ENCODE measurements around the gene PPP6R3.
"Not testable (repeated sequence)": the region's sequence is repeated elsewhere in the genome, so short reads cannot be mapped to it uniquely, and the experiment has no call there.

The PPP6R3 gene

GRCh38 chr11:68539395-68539794 lies 78.8 kb downstream of the PPP6R3 start:
- no peak overlapping the region for H3K9ac ChIP-seq (ENCODE audit: low read length)
- H3K27me3 ChIP-seq (ENCODE audit: insufficient read depth, low read length), result no peaks in the 10 kb centered on the region
- peaks cover 16% of the 10 kb centered on the region for H3K79me2 ChIP-seq (ENCODE audit: insufficient read depth, low read length)
- H3K4me2 ChIP-seq (ENCODE audit: low read length), result no peak overlapping the region
- H2AFZ ChIP-seq (ENCODE audit: low read length), result no peak overlapping the region
- TF ChIP-seq CTCF (IDR thresholded peaks at IDR 0.05; ENCODE audit: low read length) (no peak), EZH2 (IDR thresholded peaks at IDR 0.05; ENCODE audit: borderline replicate concordance, low read length) (no peak)
- no peaks in the 10 kb centered on the region for H3K9me3 ChIP-seq (ENCODE audit: low read length)
- no peaks in the 10 kb centered on the region for H3F3A ChIP-seq (ENCODE audit: insufficient read depth, low read length)
- H3K9me2 ChIP-seq (ENCODE audit: low read depth, low read length), result no peaks in the 10 kb centered on the region
- peaks cover 81% of the 10 kb centered on the region for H3K36me3 ChIP-seq (ENCODE audit: insufficient read depth, low read length)
- no peak overlapping the region for H3K4me3 ChIP-seq (ENCODE audit: low read depth, low read length, poor library complexity, severe bottlenecking)
- H3K27ac ChIP-seq (ENCODE audit: low read depth, low read length, poor library complexity, severe bottlenecking), result no peak overlapping the region
- H4K20me1 ChIP-seq (ENCODE audit: insufficient read depth, low read length), result peaks cover 2% of the 10 kb centered on the region; the same call in 1 of the 2 replicates
- H3K4me1 ChIP-seq (ENCODE audit: insufficient read depth, low read length, severe bottlenecking), result no peaks in the 10 kb centered on the region

GRCh38 chr11:68540504-68540903 lies 80.0 kb downstream of the PPP6R3 start:
- not testable (repeated sequence) for H4K20me1 ChIP-seq (ENCODE audit: insufficient read depth, low read length); H3K9me3 ChIP-seq (ENCODE audit: low read length); H3K4me1 ChIP-seq (ENCODE audit: insufficient read depth, low read length, severe bottlenecking); H3K27me3 ChIP-seq (ENCODE audit: insufficient read depth, low read length); H3K9ac ChIP-seq (ENCODE audit: low read length); H3K4me2 ChIP-seq (ENCODE audit: low read length); H3K4me3 ChIP-seq (ENCODE audit: low read depth, low read length, poor library complexity, severe bottlenecking); H3K9me2 ChIP-seq (ENCODE audit: low read depth, low read length); H3F3A ChIP-seq (ENCODE audit: insufficient read depth, low read length); H3K79me2 ChIP-seq (ENCODE audit: insufficient read depth, low read length); H2AFZ ChIP-seq (ENCODE audit: low read length); H3K27ac ChIP-seq (ENCODE audit: low read depth, low read length, poor library complexity, severe bottlenecking)
- peaks cover 87% of the 10 kb centered on the region for H3K36me3 ChIP-seq (ENCODE audit: insufficient read depth, low read length)

GRCh38 chr11:68541116-68541515 lies 80.6 kb downstream of the PPP6R3 start:
- Histone ChIP-seq H3K9ac (ENCODE audit: low read length) (no peak overlapping the region), H3K4me1 (ENCODE audit: insufficient read depth, low read length, severe bottlenecking) (no peaks in the 10 kb centered on the region), H3K79me2 (ENCODE audit: insufficient read depth, low read length) (peaks cover 6% of the 10 kb centered on the region), H3K4me2 (ENCODE audit: low read length) (no peak overlapping the region), H3K9me2 (ENCODE audit: low read depth, low read length) (no peaks in the 10 kb centered on the region), H3K27me3 (ENCODE audit: insufficient read depth, low read length) (no peaks in the 10 kb centered on the region), H3K4me3 (ENCODE audit: low read depth, low read length, poor library complexity, severe bottlenecking) (no peak overlapping the region), H3K27ac (ENCODE audit: low read depth, low read length, poor library complexity, severe bottlenecking) (no peak overlapping the region), H3K9me3 (ENCODE audit: low read length) (no peaks in the 10 kb centered on the region), H3F3A (ENCODE audit: insufficient read depth, low read length) (no peaks in the 10 kb centered on the region), H2AFZ (ENCODE audit: low read length) (no peak overlapping the region), H3K36me3 (ENCODE audit: insufficient read depth, low read length) (peaks cover 93% of the 10 kb centered on the region), H4K20me1 (ENCODE audit: insufficient read depth, low read length) (no peaks in the 10 kb centered on the region; the same call in 1 of the 2 replicates)
- TF ChIP-seq CTCF (IDR thresholded peaks at IDR 0.05; ENCODE audit: low read length), result no peak
- no peak for TF ChIP-seq EZH2 (IDR thresholded peaks at IDR 0.05; ENCODE audit: borderline replicate concordance, low read length)

- H3K9me2 ChIP-seq (ENCODE audit: low read depth, low read length), result no peaks in the 10 kb centered on the region
- no peaks in the 10 kb centered on the region for H3K4me1 ChIP-seq (ENCODE audit: insufficient read depth, low read length, severe bottlenecking)
- H3K4me2 ChIP-seq (ENCODE audit: low read length), result no peak overlapping the region
- H3K27me3 ChIP-seq (ENCODE audit: insufficient read depth, low read length), result no peaks in the 10 kb centered on the region
- no peak overlapping the region for H3K4me3 ChIP-seq (ENCODE audit: low read depth, low read length, poor library complexity, severe bottlenecking)
- peaks cover 94% of the 10 kb centered on the region for H3K36me3 ChIP-seq (ENCODE audit: insufficient read depth, low read length)
- no peaks in the 10 kb centered on the region for H3F3A ChIP-seq (ENCODE audit: insufficient read depth, low read length)
- H3K9me3 ChIP-seq (ENCODE audit: low read length), result no peaks in the 10 kb centered on the region
- TF ChIP-seq CTCF (IDR thresholded peaks at IDR 0.05; ENCODE audit: low read length), result no peak
- TF ChIP-seq EZH2 (IDR thresholded peaks at IDR 0.05; ENCODE audit: borderline replicate concordance, low read length), result no peak
- H4K20me1 ChIP-seq (ENCODE audit: insufficient read depth, low read length), result no peaks in the 10 kb centered on the region
- no peak overlapping the region for H2AFZ ChIP-seq (ENCODE audit: low read length)
- H3K27ac ChIP-seq (ENCODE audit: low read depth, low read length, poor library complexity, severe bottlenecking), result no peak overlapping the region
- H3K9ac ChIP-seq (ENCODE audit: low read length), result no peak overlapping the region
- H3K79me2 ChIP-seq (ENCODE audit: insufficient read depth, low read length), result peaks cover 6% of the 10 kb centered on the region
Observed at GRCh38 chr11:68541991-68542390, 81.4 kb downstream of the PPP6R3 start.

All from OCI-LY1 (cell line).